Measurements from ENCODE around the gene LHX4. TPM values are rescaled to one million over a fixed set of nuclear protein-coding genes. Genes with fewer than 3 reads are reported as not detected.

Gene LHX4
- total and polyA plus RNA-seq, 2 of the 8 experiments (the other 6 are each of a cell fraction or from before 2014, with no cell fraction given): 0.85 to 4.9 TPM

DNA sequence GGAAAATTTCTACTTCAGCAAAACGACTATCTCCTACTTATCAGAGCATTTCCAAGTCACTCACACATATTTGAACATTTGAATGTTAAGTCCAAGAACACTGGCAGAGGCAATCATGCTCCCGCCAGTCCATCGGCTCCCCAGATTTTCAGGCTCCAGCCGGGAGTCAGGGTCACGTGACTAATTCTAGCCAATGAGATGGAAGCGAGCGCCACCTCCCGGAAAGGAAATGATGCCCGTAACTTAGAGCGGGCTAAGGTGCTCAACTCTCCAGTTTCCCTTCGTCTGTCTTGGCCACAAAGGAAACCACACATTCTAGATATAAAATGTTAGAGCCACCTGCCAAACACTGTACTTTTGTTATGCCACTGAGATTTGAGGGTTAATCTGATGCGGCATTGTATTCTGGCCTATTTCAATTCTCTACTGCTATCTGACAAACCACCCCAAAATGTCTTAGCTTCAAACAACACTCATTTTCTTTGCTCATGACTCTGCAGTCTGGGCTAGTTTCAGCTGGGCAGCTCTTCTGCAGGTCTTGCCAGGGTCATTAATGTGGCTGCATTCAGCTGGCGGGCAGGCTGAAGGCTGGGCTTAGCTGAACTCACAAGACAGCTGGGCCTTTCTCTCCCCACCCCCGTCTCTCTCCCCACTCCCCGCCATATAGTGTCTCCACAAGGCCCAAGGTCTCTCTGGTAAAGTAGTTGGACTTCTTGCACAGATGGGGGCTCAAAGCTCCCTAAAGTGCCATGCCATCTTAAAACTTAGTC is 16.5 kb upstream of the LHX4 start (continued):
- TF ChIP-seq SIRT6 (IDR thresholded peaks at IDR 0.05; ENCODE audit: low read length) (no peak), GABPA (IDR thresholded peaks at IDR 0.05; ENCODE audit: borderline replicate concordance, insufficient read depth, low read length) (no peak), JUN (IDR thresholded peaks at IDR 0.05; ENCODE audit: low read depth, low read length) (no peak), BACH1 (IDR thresholded peaks at IDR 0.05; ENCODE audit: low read length) (no peak), ASH2L (IDR thresholded peaks at IDR 0.05; ENCODE audit: low read length) (no peak), ZNF274 (IDR thresholded peaks at IDR 0.05; ENCODE audit: borderline replicate concordance, extremely low read depth, low read length) (no peak), SAP30 (IDR thresholded peaks at IDR 0.05; ENCODE audit: insufficient read depth, insufficient replicate concordance, low read length) (no peak), RXRA (IDR thresholded peaks at IDR 0.05; ENCODE audit: insufficient read depth, low read depth, low read length) (no peak), HDAC6 (IDR thresholded peaks at IDR 0.05; ENCODE audit: low read depth, low read length) (no peak), RBBP5 (IDR thresholded peaks at IDR 0.05; ENCODE audit: borderline replicate concordance, low read depth, low read length) (no peak), PHF8 (conservative IDR thresholded peaks at IDR 0.05; ENCODE audit: low read depth, low read length) (no peak), NRF1 (IDR thresholded peaks at IDR 0.05; ENCODE audit: low read depth, low read length) (no peak), HDAC2 (IDR thresholded peaks at IDR 0.05; ENCODE audit: borderline replicate concordance in 1 of 2, low read depth in 2 of 2, low read length in 2 of 2) (no peak), TAF1 (IDR thresholded peaks at IDR 0.05; ENCODE audit: low read depth, low read length) (no peak), SP2 (IDR thresholded peaks at IDR 0.05; ENCODE audit: low read length) (no peak), SIX5 (IDR thresholded peaks at IDR 0.05; ENCODE audit: low read depth, low read length) (no peak), JUND (IDR thresholded peaks at IDR 0.05; ENCODE audit: low read length) (no peak), SP1 (IDR thresholded peaks at IDR 0.05; ENCODE audit: low read depth, low read length) (0 out of 2 replicates have a peak, but pooled peaks have one; percentile 8), RAD21 (IDR thresholded peaks at IDR 0.05 in 1 of 2, conservative IDR thresholded peaks at IDR 0.05 in 1 of 2; ENCODE audit: low read depth in 2 of 2, low read length in 2 of 2) (peak in 1 of 2 experiments; percentile 14; a peak in 1 of 4 replicates), SP4 (IDR thresholded peaks at IDR 0.05; ENCODE audit: low read length) (no peak), POLR2A (IDR thresholded peaks at IDR 0.05; ENCODE audit: control extremely low read depth in 1 of 2, low read depth in 2 of 2, low read length in 2 of 2) (no peak), CBX5 (IDR thresholded peaks at IDR 0.05; ENCODE audit: low read depth, low read length) (no peak), TAF7 (optimal IDR thresholded peaks at IDR 0.05; ENCODE audit: borderline replicate concordance, low read depth, low read length) (no peak)
- TF ChIP-seq, protein P1, sequence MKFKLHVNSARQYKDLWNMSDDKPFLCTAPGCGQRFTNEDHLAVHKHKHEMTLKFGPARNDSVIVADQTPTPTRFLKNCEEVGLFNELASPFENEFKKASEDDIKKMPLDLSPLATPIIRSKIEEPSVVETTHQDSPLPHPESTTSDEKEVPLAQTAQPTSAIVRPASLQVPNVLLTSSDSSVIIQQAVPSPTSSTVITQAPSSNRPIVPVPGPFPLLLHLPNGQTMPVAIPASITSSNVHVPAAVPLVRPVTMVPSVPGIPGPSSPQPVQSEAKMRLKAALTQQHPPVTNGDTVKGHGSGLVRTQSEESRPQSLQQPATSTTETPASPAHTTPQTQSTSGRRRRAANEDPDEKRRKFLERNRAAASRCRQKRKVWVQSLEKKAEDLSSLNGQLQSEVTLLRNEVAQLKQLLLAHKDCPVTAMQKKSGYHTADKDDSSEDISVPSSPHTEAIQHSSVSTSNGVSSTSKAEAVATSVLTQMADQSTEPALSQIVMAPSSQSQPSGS (IDR thresholded peaks at IDR 0.05; ENCODE audit: low read length): no peak

Measured in H1 (cell line).